Tibial nerve (tissue), 4 donors: ENCODE measurements around the gene KCTD4. TPM values are rescaled to one million over a fixed set of nuclear protein-coding genes. Genes with fewer than 3 reads are reported as not detected.

Source experiments
- DNase-seq, 2 donors: peaks; one replicate each; pipeline ENCODE4 v3.0.0-alpha.2; 2019; ENCODE audit warnings: low spot score in 2 of 2
- H3K27ac ChIP-seq, 4 donors: fragments of 200-600 bp; sonication (generic) in 3 of 4; one replicate each; pipeline ENCODE4 v1.5.1; 2017 to 2019; ENCODE audit warnings: mild to moderate bottlenecking in 1 of 4
- H3K27me3 ChIP-seq, 2 donors: fragments of 200-600 bp; sonication (generic) in 1 of 2; one replicate each; pipeline versions ENCODE4 v1.5.1 to v1.6.0; 2017 to 2019
- H3K36me3 ChIP-seq, 3 donors: fragments of 200-600 bp; sonication (generic); one replicate each; pipeline ENCODE4 v1.5.1; 2018 to 2019
- H3K4me1 ChIP-seq, 4 donors: fragments of 200-600 bp; sonication (generic) in 3 of 4; one replicate each; pipeline ENCODE4 v1.5.1; 2017 to 2019
- H3K4me3 ChIP-seq, 4 donors: fragments of 200-600 bp; sonication (generic) in 3 of 4; one replicate each; pipeline ENCODE4 v1.5.1; 2017 to 2019; ENCODE audit warnings: mild to moderate bottlenecking in 1 of 4, moderate library complexity in 1 of 4
- H3K9me3 ChIP-seq, 4 donors: fragments of 200-600 bp; sonication (generic) in 3 of 4; one replicate each; pipeline ENCODE4 v1.5.1; 2017 to 2019
- CTCF ChIP-seq, 5 experiments: fragments of 200-600 bp in 3 of 5; fragments of 450-650 bp in 2 of 5; sonication (generic) in 3 of 5; IDR thresholded peaks; one replicate each; pipeline ENCODE4 v1.5.1; 2016 to 2019; ENCODE audit warnings: antibody characterized with exemption in 5 of 5, mild to moderate bottlenecking in 3 of 5, moderate library complexity in 2 of 5
- EP300 ChIP-seq, 2 donors: sonication (generic); formaldehyde crosslinking; IDR thresholded peaks; one replicate each; pipeline ENCODE4 v1.6.1; 2017; ENCODE audit warnings: antibody characterized with exemption in 2 of 2, mild to moderate bottlenecking in 1 of 2
- POLR2A ChIP-seq, 2 donors: fragments of 450-650 bp; IDR thresholded peaks; one replicate each; pipeline ENCODE4 v1.6.1; 2017; ENCODE audit warnings: antibody characterized with exemption in 2 of 2, mild to moderate bottlenecking in 2 of 2, moderate library complexity in 2 of 2
- WGBS, 2 donors: methylation state at CpG; one replicate each; pipeline ENCODE4 v1.1.5; 2018; 5-methylcytosine and 5-hydroxymethylcytosine counted together
- total RNA-seq, 4 donors: library from RNA; depleted of rRNA; stranded (reverse); fragments of >200 nt; gene quantifications; one replicate each; pipeline ENCODE4 v1.1.0, GENCODE V29; 2016

Gene KCTD4
- total RNA-seq, 4 donors from 2014 or later = 3.0 to 14.4 (median 8.2) TPM

- 86 to 92% methylated on average over 7 of the region's 7 CpGs for WGBS, 2 donors
- no peak overlapping the region for H3K4me3 ChIP-seq
- H3K9me3 ChIP-seq = no peaks in the 10 kb centered on the region
- no peak overlapping the region for H3K27ac ChIP-seq
- no peak for DNase-seq
- H3K4me1 ChIP-seq = no peaks in the 10 kb centered on the region
- TF ChIP-seq CTCF (IDR thresholded peaks at IDR 0.05) = no peak
- TF ChIP-seq POLR2A (IDR thresholded peaks at IDR 0.05) = no peak
- no peak for TF ChIP-seq EP300 (IDR thresholded peaks at IDR 0.05)
- H3K27me3 ChIP-seq = no peaks in the 10 kb centered on the region
- peaks cover 0 to 27% (median 0%) of the 10 kb centered on the region in 3 donors for H3K36me3 ChIP-seq
Measured at GRCh38 chr13:45156565-45157361, 44.1 kb downstream of the KCTD4 start.

GRCh38 chr13:45149964-45150363 is 50.9 kb downstream of the KCTD4 start:
- DNase-seq = no peak
- Histone ChIP-seq H3K4me3 (no peak overlapping the region), H3K9me3 (no peaks in the 10 kb centered on the region), H3K36me3 (peaks cover 0 to 9% (median 0%) of the 10 kb centered on the region in 3 donors), H3K4me1 (peaks cover 0 to 9% (median 0%) of the 10 kb centered on the region in 4 donors), H3K27ac (peak overlapping the region in 1 of 4 donors; percentile 54), H3K27me3 (no peaks in the 10 kb centered on the region)
- WGBS, 2 donors = 32 to 35% methylated on average over 1 of the region's 1 CpG
- TF ChIP-seq CTCF (IDR thresholded peaks at IDR 0.05) (no peak), EP300 (IDR thresholded peaks at IDR 0.05) (no peak), POLR2A (IDR thresholded peaks at IDR 0.05) (no peak)

DNA sequence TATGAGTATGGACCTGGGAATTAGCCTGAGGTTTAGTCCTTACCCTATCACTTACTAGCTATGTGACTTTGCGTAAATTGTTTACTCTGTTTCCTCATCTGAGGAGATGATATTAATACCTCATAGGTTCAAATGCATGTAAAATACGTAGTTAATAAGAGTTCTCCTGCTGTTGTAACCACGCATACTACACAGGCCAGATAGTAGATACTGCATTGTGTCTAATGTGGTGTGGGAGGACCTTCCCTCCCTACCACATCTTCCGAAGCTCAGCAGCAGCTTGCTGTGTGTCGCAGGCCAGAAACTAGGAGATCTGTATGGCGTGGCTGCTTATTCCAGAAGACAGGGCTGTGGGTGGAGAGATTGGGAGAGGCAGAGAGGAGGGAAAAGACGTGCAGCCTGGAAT is 57.5 kb downstream of the KCTD4 start:
- TF ChIP-seq CTCF (IDR thresholded peaks at IDR 0.05) = no peak
- TF ChIP-seq POLR2A (IDR thresholded peaks at IDR 0.05) = no peak
- whole genome bisulfite sequencing, 2 donors = 41 to 50% methylated on average over 7 of the region's 7 CpGs
- Histone ChIP-seq H3K27me3 (no peaks in the 10 kb centered on the region), H3K36me3 (peaks cover 0 to 9% (median 0%) of the 10 kb centered on the region in 3 donors), H3K9me3 (no peaks in the 10 kb centered on the region), H3K27ac (peak overlapping the region; percentile 43 to 91 (median 81)), H3K4me1 (peaks cover 0 to 45% (median 13%) of the 10 kb centered on the region in 4 donors), H3K4me3 (no peak overlapping the region)
- DNase-seq = no peak

Other genes starting within 250 kb of the KCTD4 start
- 1 to 10 TPM; 2.7 to 4.4 (median 3.7) TPM for gene NUFIP1, start 211.6 kb downstream of the KCTD4 start, total RNA-seq
- gene GPALPP1, start 211.5 kb downstream of the KCTD4 start, total RNA-seq = 10 to 100 TPM; 22.7 to 50.1 (median 30.4) TPM
- 10 to 100 TPM; 20.2 to 28.8 (median 24.1) TPM for gene GTF2F2, start 80.5 kb downstream of the KCTD4 start, total RNA-seq
- 1,000 to 10,000 TPM; 1,952 to 3,130 (median 2,235) TPM for gene TPT1, start 140.1 kb upstream of the KCTD4 start, total RNA-seq
- gene SLC25A30, start 217.3 kb upstream of the KCTD4 start, total RNA-seq = 10 to 100 TPM in 3 of 4 donors, 1 to 10 TPM in 1; 9.6 to 20.1 (median 12.0) TPM